Spleen (tissue), 13 donors: ENCODE data around the gene NFASC. TPM values are rescaled to one million over a fixed set of nuclear protein-coding genes. Genes with fewer than 3 reads are reported as not detected.

Source experiments
- DNase-seq: peaks from one replicate; pipeline ENCODE4 v3.0.0-alpha.2; 2020
- H3K27ac ChIP-seq, 8 donors: fragments of 200-600 bp; sonication (generic) in 7 of 8; 1 replicate in 4 of 8; 2 replicates in 4 of 8; pipeline versions ENCODE4 v1.5.0 to v1.8.0; 2016 to 2021; ENCODE audit warnings: inconsistent platforms in 4 of 8, mild to moderate bottlenecking in 4 of 8, moderate library complexity in 1 of 8
- H3K27me3 ChIP-seq, 7 donors: fragments of 200-600 bp; sonication (generic) in 6 of 7; replicated peaks in 1 of 7; 1 replicate in 4 of 7; 2 replicates in 3 of 7; pipeline versions ENCODE4 v1.5.0 to v1.8.0; 2016 to 2021; ENCODE audit warnings: inconsistent platforms in 3 of 7, mild to moderate bottlenecking in 1 of 7
- H3K36me3 ChIP-seq, 6 donors: fragments of 200-600 bp; sonication (generic) in 5 of 6; 1 replicate in 4 of 6; 2 replicates in 2 of 6; pipeline versions ENCODE4 v1.5.0 to v1.8.0; 2016 to 2021; ENCODE audit warnings: inconsistent platforms in 2 of 6
- H3K4me1 ChIP-seq, 6 donors: fragments of 200-600 bp; sonication (generic) in 5 of 6; 1 replicate in 3 of 6; 2 replicates in 3 of 6; pipeline versions ENCODE4 v1.5.0 to v1.8.0; 2016 to 2021; ENCODE audit warnings: inconsistent platforms in 3 of 6
- H3K4me3 ChIP-seq, 8 donors: fragments of 200-600 bp; sonication (generic) in 7 of 8; 1 replicate in 4 of 8; 2 replicates in 4 of 8; pipeline versions ENCODE4 v1.5.0 to v1.8.0; 2016 to 2021; ENCODE audit warnings: inconsistent platforms in 4 of 8, mild to moderate bottlenecking in 4 of 8, moderate library complexity in 2 of 8
- H3K9me3 ChIP-seq, 8 donors: fragments of 200-600 bp; sonication (generic) in 7 of 8; 1 replicate in 4 of 8; 2 replicates in 4 of 8; pipeline versions ENCODE4 v1.5.0 to v1.8.0; 2016 to 2021; ENCODE audit warnings: inconsistent platforms in 4 of 8
- POLR2A ChIP-seq, 3 donors: fragments of 450-650 bp; IDR thresholded peaks; one replicate each; pipeline ENCODE4 v1.5.1; 2017; ENCODE audit warnings: antibody characterized with exemption in 3 of 3, mild to moderate bottlenecking in 1 of 3
- POLR2AphosphoS5 ChIP-seq, 3 donors: sonication (generic); formaldehyde crosslinking; IDR thresholded peaks; one replicate each; pipeline ENCODE4 v1.5.1; 2017; ENCODE audit warnings: antibody characterized with exemption in 3 of 3
- WGBS, 5 donors: extraction: QIAGEN DNeasy Blood & Tissue Kit in 3 of 5; methylation state at CpG; one replicate each; pipeline versions ENCODE4 v1.1.5 to v1.1.7; 2013 to 2018; 5-methylcytosine and 5-hydroxymethylcytosine counted together
- intact Hi-C: fragments of 100-400 bp; cut with DNase I; formaldehyde crosslinking; loops from one replicate; pipeline ENCODE4 v1.15.0; 2023; ENCODE audit warnings: low total_unique reads
- long read RNA-seq, 2 donors: transcript quantifications; one replicate each; lab custom pipeline, GENCODE V29; 2026
- polyA plus RNA-seq, 3 donors: library from polyadenylated mRNA; stranded (reverse); fragments of 200-250 nt; gene quantifications; one replicate each; pipeline ENCODE4 v1.2.1, GENCODE V29; 2013
- total RNA-seq, 7 donors: library from RNA; depleted of rRNA in 3 of 7; stranded (reverse); fragments of >200 nt in 3 of 7; fragmentation: NEBNext Ultra II Directional in 4 of 7; extraction: Animal tissue kit (Norgen Biotek cat#: 25700) in 4 of 7; gene quantifications; one replicate each; pipeline versions ENCODE4 v1.1.0 to v1.2.1, GENCODE V29; 2016 to 2021
- TF ChIP-seq, protein P1 (sequence below), 11 experiments: fragments of 200-600 bp in 7 of 11; fragments of 450-650 bp in 4 of 11; sonication (generic) in 4 of 11; IDR thresholded peaks in 8 of 11; conservative IDR thresholded peaks in 3 of 11; 1 replicate in 7 of 11; 2 replicates in 4 of 11; pipeline versions ENCODE4 v1.4.0 to v1.8.0; 2016 to 2021; ENCODE audit warnings: antibody characterized with exemption in 11 of 11, inconsistent platforms in 4 of 11, mild to moderate bottlenecking in 1 of 11
- donor health status: healthy with polysubstance abuse.
- donor health status: DM: no; HTN: no; CAD: no; lungs with moderate emphysema.
- donor health status: DM: no; HTN: no; CAD: no.
- donor health status: Bipolar disorder and iron deficiency.
- donor health status: healthy.
- donor health status: DM: no; HTN: no; CAD: no.
- donor health status: DM: yes; HTN: yes; CAD: no.

The NFASC gene
- total RNA-seq, result 10 to 100 TPM; 20.6 to 60.3 (median 27.4) TPM
- polyA plus RNA-seq, result 1 to 10 TPM; 2.8 to 9.1 (median 2.9) TPM
- long read RNA-seq, donor 1, result 0 reads
- long read RNA-seq, donor 2, result 0 reads

DNA sequence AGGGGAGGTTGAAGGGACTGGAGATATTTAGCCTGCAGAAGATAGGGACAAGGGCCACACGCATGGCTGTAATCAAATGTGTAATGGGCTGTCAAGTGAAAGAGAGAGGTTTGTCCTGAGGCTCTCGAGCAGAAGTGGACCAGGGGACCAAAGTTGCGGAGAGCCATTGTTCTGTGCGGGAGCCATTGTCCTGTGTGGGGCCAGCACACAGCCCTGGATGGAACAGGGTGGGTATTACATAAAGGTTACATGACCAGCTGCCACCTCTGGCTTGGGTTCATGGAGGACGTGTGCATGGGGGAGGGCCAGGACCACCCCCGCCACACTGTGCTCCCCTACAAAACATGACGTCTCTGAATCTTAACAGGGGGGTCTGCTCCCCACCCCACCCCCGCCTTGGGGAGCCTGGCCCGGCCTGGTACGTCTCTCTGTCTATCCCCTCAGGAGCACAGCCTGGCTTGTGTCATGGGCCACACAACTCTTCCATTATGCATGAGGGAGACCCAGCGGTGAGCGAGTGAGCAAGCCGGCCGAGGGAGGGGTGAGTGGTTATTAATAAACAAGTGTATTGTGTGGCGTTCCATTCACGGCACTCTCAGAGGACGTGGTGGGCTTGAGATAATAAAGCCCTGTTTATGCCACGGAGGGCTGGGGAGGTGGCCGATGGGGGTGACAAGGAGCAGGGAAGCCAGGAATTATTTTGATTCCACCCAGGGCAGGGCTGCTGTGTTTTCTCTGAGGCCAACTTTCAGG lies at the start of gene NFASC:
TSS of gene NFASC (plus strand) at position 703 of the 753 bp plus-strand sequence. CDS start 73,454 bp downstream, outside the sequence.
- Histone ChIP-seq H3K27me3 (peaks cover 0 to 19% (median 0%) of the 10 kb centered on the region in 7 donors), H3K4me3 (no peak within 1 kb of the TSS), H3K9me3 (no peaks in the 10 kb centered on the region), H3K27ac (peak within 1 kb of the TSS in 3 of 8 donors; percentile 33 to 46 (median 40)), H3K36me3 (no peaks in the 10 kb centered on the region), H3K4me1 (peaks cover 0 to 13% (median 0%) of the 10 kb centered on the region in 6 donors)
- intact Hi-C loops, result no loop called here
- no peak for TF ChIP-seq POLR2AphosphoS5 (IDR thresholded peaks at IDR 0.05)
- TF ChIP-seq, protein P1, sequence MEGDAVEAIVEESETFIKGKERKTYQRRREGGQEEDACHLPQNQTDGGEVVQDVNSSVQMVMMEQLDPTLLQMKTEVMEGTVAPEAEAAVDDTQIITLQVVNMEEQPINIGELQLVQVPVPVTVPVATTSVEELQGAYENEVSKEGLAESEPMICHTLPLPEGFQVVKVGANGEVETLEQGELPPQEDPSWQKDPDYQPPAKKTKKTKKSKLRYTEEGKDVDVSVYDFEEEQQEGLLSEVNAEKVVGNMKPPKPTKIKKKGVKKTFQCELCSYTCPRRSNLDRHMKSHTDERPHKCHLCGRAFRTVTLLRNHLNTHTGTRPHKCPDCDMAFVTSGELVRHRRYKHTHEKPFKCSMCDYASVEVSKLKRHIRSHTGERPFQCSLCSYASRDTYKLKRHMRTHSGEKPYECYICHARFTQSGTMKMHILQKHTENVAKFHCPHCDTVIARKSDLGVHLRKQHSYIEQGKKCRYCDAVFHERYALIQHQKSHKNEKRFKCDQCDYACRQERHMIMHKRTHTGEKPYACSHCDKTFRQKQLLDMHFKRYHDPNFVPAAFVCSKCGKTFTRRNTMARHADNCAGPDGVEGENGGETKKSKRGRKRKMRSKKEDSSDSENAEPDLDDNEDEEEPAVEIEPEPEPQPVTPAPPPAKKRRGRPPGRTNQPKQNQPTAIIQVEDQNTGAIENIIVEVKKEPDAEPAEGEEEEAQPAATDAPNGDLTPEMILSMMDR (IDR thresholded peaks at IDR 0.05 in 8 of 11, conservative IDR thresholded peaks at IDR 0.05 in 3 of 11), result no peak
- no peak for TF ChIP-seq POLR2A (IDR thresholded peaks at IDR 0.05)
- DNase-seq, result no peak
- 81 to 89% (median 83%) methylated on average over 19 of the region's 19 CpGs for WGBS, 5 donors

DNA sequence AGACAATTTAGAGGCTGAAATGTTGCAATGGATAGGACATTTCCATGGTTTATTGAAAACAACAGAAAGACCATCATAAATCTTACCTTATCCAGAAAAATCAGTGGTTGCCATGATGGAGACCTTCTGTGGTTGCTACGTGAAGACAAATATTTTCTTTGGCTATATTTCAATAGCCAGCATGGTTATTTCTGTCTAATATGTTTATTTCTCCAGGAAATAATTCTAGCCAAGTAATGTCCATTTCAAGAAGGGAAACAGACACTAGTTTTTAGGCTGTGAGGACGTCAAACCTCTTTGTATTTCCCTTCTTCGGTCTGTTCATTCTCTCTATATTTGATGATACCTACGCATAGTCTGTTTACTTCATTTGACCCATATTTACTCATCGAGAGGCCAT lies 49.2 kb upstream of the NFASC start:
- Histone ChIP-seq H3K9me3 (no peaks in the 10 kb centered on the region), H3K27ac (peak overlapping the region in 1 of 8 donors; percentile 31), H3K27me3 (peaks cover 0 to 14% (median 0%) of the 10 kb centered on the region in 7 donors), H3K4me3 (no peak overlapping the region), H3K36me3 (no peaks in the 10 kb centered on the region), H3K4me1 (no peaks in the 10 kb centered on the region)
- TF ChIP-seq POLR2AphosphoS5 (IDR thresholded peaks at IDR 0.05) (no peak), POLR2A (IDR thresholded peaks at IDR 0.05) (no peak)
- TF ChIP-seq, protein P1 (IDR thresholded peaks at IDR 0.05 in 8 of 11, conservative IDR thresholded peaks at IDR 0.05 in 3 of 11), result no peak
- intact Hi-C loops, result no loop called here
- WGBS, 5 donors, result 39 to 75% (median 67%) methylated on average over 5 of the region's 5 CpGs
- DNase-seq, result no peak

DNA sequence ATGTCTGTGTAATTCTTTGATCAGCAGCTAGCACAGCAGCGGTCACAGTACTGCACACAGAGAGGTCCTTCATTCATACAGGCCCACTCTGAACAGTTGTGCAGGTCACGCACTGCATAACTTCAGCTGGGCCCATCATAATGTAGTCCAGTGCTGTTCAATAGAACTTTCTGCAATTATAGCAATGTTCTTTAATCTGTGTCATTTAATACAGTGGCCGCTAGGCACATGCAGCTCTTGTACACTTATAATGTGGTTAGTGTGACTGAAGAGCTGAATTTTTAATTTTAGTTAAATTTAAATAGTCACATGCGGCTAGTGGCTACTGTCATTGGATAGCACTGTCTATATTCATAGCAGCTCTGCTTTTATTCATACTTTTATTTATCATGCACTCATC lies 48.7 kb upstream of the NFASC start:
- intact Hi-C loops, result no loop called here
- 86 to 93% (median 89%) methylated on average over 4 of the region's 4 CpGs for WGBS, 5 donors
- H3K27ac ChIP-seq, result peak overlapping the region in 1 of 8 donors; percentile 31

More for the DNA sequence above, 48.7 kb upstream of the NFASC start:
- H3K27me3 ChIP-seq, result peaks cover 0 to 17% (median 0%) of the 10 kb centered on the region in 7 donors
- no peaks in the 10 kb centered on the region for H3K36me3 ChIP-seq
- no peaks in the 10 kb centered on the region for H3K4me1 ChIP-seq
- TF ChIP-seq POLR2AphosphoS5 (IDR thresholded peaks at IDR 0.05) (no peak), POLR2A (IDR thresholded peaks at IDR 0.05) (no peak)
- TF ChIP-seq, protein P1 (IDR thresholded peaks at IDR 0.05 in 8 of 11, conservative IDR thresholded peaks at IDR 0.05 in 3 of 11), result no peak
- no peaks in the 10 kb centered on the region for H3K9me3 ChIP-seq
- no peak for DNase-seq
- no peak overlapping the region for H3K4me3 ChIP-seq
